Stromal cell of bone marrow (primary cell): ENCODE data around the gene PARP12.
A peak's percentile ranks its signal among the peaks of the same experiment; 100 is the strongest.

Experiments used
- DNase-seq: peaks from one replicate; pipeline ENCODE4 v3.0.0-alpha.2; 2012; ENCODE audit warnings: low read depth

The PARP12 gene

DNA sequence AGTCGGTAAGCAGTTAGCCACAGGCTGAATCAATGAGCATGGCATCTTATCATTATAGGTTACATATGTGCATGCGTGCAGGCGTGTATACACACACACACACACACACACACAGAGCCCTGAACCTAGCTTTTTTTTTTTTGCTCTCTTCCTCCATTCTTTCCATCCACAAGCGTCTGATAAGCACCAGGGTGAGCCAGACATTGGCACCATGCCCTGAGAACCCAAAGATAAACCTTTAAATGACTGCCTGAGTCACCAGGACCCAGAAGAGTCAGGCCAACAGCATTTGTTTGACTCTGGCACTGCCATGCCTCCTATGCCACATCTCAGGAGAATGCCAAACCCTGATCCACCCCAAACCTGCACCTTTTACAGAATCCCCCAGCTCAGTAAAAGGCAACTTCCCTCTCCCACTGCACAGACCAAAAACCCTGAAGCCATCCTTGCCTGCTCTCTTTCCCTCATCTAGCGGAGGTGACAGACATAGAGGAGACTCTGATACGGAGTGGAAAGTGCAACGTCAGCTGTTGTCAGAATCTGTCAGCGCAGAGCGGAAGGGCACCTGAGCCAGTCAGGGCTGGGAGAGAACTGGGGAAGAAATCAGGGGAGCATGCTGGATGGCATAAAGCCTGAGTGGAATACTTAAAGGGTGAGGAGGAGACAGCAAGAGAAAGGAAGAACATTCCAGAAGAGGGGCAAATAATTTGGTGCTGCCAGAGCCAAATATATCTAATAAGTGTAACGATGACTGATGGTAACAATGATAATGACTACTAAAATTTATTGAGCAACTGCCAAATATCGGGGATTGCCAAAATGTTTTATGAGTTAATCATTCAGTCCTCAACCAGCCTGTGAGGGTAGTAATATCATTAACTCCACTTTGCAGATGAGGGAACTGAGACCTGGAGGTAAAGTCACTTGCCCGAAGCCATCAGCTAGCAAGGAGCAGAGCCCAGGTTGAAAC is 3.2 kb downstream of the PARP12 start:
- DNase-seq, result peak; percentile 75

DNA sequence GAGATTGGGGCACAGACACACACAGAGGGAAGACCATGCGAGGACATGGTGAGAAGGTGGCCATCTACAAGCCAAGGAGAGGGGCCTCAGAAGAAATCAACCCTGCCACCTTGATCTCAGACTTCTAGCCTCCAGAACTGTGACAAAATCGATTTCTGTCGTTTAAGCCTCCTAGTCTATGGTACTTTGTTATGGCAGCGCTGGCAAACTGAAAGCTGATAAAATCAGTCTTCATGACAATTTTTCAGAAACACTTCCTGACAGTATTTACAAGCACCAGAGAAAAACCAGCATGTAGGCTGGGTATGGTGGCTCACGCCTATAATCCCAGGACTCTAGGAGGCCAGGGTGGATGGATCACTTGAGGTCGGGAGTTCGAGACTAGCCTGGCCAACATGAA is 4.2 kb downstream of the PARP12 start:
- no peak for DNase-seq

DNA sequence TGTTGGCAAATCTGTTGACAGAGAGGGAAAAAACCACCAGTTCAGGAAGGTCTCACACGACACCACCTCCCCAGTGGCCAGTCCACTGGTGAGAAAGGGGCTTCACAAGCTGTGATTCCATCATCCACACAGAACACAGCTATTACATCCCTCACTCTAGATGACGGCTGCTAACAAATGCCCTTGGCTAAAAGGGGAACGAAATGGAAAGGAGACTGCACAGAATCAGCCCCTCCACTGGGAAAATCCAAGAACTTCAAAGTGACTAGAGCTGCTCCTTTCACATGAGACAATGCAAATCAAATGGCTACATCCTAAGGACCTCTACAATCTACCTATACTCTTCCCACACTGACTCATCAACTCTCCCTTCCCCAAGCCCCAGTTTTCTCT is 5.6 kb downstream of the PARP12 start:
- no peak for DNase-seq

DNA sequence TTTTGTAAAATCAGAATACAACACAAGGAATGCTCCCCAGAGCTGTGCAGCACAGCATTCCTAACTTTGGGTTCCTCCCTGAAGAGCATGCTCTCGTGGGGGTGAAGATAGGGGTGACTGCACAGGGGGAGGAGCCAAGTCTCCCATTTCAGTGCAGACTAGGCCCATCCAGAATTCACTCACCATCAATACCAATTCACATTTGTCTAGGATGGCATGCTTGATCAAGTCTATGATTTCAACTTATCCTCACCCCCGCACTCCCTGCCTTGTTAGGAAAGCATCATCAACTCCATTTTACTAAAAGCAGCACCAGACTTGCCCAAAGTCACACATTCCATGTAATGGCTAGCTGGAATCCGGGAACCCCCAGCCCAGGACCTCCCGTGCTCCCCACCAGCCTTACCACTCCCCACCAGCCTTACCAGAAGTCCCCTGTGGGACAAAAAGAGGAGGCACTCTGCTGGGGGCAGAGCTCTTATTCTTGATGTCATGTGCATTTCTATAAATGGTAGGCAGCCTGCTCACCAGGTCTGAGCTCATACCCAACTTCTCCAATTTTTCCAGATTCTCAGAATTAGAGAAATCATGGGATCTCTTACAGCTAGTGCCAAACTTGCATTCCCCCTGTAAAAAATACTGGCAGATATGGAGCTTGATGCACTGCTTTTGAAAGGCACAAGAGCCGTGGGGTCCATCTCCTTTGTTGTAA is 6.2 kb downstream of the PARP12 start:
- DNase-seq, result no peak

DNA sequence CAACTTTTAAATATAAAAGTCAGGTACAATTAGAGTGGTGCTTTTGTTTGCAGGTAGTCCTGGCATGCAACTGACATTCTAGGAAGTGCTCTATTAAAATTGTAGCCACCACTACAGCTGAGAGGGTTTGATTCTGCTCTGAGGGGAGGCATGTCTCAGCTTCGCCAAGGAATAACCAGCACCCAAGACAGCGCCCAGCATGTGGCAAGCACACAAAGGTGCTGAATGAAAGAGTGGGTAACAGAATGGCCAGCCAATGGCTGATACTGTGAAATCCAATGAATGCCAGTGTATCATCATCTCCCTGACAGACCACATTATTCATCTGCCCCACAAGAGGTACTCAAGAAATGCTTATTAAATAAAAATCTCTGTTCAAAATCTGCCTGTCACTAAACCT is 6.9 kb downstream of the PARP12 start:
- no peak for DNase-seq

DNA sequence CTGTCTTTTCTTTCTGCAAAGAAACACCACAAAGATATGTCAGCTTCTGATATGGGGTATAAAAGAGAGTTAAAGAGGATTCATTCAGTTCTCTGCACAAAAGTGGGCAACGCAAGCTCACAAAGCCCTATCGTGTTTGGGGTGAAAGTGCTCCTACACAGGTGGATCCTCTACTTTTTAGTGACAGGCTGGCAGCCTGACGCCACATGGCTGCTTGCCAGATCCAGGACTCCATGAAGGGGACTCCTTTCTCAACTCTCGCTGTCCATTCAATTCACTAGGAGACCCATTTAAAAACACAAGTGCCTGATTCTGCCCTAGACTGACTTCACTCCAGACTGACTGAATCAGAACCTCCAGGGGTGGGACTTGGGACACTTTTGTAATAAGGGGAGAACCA is 8.0 kb downstream of the PARP12 start:
- DNase-seq, result no peak

DNA sequence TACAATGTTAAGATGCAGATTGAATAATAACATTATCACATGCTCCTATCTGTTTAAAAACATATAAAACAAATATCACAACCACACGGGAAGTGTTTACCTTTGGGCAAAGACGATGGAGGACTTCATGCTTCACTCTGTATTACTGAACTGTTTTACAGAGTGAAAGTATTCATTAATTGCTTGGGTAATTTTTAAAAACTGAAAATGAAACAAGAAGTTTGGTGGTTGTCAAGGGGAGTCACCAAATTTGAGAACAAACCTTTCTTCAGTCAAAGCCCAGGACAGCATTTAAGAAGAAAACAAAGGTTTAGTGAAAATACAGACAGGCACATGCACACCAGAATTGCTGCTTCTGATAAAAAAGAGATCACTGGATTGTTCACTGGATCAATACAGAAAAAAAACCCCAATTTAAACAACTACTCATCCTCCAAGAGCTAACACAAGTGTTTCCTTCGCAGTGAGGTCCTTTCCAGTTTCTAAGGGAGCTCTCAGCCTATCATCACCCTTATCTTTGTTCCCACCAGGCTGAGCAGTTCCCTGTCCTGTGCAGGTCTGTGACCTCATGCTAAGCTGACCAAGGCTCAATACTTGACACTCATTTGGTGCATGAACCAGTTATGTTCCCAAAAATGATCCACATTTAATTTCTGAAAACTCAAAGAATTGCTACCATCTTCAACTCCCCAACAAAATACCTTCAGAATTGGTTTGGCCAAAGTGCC is 8.8 kb downstream of the PARP12 start:
- no peak for DNase-seq

DNA sequence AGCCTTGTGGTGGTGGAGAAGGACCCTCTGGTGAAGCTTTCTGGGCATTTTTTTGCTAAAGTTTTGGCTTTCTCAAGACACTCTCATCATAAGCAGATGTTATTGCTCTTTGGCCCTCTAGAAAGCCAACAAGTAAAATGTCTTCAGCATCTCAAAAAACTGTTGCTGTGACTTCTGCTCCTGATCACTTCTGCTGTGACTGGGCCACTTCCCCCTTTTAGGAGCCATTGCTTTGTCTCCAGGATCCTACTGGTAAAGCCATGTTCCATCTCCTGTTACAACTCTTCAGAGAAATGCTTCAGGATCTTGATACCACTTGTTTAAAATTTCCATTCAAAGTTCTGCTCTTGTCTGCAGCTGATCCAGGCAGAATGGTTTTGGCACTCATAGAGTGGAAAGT is 10.9 kb downstream of the PARP12 start:
- no peak for DNase-seq

DNA sequence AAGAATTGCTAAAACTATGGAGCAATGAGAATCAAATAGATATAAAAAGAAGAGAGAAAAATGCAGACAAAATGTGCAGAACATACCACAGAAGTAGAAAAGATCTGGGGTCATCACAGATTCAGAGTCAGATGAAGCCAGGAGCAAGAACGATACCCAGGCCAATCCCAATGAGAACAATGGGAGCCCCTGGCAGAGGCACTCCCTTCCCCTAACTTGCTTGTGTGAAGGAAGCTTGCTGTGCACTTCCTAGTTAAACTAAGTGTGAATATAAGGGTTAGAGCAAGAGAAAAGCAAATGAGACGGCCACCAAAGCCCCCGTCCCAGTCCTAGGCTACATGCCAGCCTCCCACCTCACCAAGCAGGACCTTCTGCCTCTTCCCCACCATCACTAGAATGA is 12.7 kb downstream of the PARP12 start:
- DNase-seq, result no peak

DNA sequence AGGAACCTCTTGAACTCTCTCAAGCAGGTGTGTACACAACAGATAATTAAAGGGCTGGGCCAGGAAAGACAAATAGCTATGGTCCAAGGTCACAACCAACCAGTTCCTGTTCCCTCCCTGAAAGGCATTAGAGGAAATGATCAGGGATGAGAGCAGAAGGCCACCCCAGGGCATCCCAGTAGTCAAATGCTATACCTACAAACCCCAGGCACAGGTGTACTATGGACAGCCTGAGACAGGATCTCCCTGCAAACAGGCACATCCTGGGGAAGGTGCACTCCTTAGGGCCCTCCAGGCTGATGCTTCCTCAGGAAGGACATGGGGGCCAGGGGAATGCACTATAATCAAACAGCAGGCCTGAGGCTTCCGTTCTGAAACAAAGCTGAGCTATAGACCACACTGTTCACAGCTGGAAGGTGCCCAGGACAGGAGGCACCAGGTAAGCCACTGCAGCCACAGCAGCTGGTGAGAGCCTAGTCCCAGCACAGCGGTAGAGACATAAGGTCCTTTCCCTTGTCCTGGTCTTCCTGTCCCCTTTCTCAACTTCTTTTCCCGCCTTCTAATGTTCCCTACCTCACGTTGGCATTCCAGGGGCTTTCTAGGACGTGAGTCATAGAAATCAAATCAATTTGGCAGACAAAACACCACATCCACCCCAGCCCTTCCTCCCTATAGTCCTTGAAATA is 13.3 kb downstream of the PARP12 start:
- DNase-seq, result no peak

DNA sequence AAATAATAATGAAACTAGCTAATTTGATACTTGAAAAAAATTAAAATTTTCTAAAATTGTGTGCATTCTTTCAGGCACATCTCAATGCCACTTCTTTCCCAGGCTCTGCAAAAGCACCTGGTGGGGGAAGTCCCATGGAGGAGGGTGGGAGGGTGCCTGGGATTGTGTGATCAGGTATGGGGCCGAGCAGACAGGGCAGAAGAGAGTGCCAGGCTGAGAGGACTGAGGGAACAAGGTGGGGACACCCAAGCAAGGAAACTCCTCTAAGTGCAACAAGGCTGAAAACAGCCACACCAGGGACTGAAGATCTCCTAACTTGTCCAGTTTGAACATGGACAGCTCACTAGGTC is 13.8 kb downstream of the PARP12 start:
- no peak for DNase-seq

DNA sequence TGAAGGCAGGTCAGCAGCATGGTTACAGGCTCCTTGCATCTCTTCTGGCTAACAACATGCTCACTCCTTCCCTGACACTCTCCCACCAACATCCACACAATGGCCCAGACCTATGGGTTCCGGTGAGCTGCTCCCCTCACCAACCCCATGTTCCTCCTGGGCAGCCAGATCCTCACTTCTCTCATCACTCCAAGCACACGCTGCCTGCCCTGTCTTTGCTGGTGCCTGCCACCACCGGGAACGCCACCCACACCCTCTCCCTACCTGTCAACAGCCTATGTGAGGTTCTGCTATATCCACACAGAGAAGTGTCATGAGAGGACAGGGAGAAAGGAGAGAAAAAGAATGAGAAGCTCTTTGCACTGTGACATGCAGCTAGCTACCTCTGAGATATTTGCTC is 14.6 kb downstream of the PARP12 start:
- no peak for DNase-seq

DNA sequence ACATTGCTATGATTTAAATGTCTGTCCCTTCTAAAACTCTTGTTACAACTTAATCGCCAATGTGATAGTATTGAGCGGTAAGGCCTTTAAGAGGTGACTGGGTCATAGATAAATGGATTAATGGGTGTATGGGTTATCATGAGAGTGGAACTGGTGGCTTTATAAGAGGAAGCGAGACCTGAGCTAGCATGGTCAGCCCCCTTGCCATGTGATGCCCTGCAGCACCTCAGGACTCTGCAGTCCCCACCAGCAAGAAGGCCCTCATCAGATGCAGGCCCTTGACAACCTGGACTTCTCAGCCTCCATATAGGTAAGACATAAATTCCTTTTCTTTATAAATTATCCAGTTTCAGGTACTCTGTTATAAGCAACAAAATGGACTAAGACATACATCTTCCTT is 15.6 kb downstream of the PARP12 start:
- DNase-seq, result no peak

DNA sequence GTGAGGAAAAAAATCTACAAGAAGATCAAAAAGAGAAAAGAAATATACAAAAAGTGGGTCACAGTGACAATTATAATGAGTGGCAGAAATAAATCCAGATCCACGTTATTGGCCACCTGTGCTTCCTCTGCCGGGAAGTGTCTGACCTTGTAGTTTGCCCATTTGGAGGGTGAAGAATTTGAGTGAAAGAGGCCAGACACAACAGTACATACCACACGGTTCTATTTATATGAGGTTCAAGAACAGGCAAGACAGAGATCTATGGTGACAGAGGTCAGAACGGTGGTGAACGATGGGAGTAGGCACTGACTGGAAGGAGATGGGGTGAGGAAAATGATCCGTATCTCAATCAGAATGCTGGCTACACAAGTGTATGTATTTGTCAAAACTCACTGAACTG is 17.1 kb downstream of the PARP12 start:
- DNase-seq, result no peak

DNA sequence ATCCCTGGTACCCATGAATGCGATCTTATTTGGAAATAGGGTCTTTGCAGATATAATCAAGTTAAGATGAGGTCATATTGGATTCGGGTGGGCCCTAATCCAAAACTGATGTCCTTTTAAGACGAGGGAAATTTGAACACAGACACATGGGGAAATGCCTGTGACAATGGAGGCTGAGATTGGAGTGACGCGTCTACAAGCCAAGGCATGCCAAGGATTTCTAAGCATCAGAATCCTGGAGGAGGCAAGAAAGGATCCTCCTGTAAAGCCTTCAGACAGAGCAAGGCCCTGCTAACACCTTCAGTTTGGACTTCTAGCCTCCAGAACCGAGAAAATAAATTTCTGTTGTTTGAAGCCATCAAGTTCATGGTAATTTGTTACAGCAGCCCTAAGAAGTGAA is 18.5 kb downstream of the PARP12 start:
- no peak for DNase-seq

DNA sequence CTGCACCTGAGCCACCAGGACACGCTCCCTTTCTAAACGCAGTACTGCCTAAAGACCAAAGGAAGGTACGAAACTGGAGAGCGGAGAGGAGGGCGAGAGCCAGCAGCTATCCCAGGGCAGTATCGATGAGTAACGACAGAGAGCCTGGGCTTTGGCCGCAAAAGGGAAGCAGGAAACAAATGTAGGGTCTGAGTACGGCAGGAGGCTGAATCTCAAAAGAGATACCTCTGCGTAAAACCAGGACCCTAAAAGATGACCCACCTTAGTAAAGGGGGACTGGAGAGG is 20.4 kb downstream of the PARP12 start:
- no peak for DNase-seq

DNA sequence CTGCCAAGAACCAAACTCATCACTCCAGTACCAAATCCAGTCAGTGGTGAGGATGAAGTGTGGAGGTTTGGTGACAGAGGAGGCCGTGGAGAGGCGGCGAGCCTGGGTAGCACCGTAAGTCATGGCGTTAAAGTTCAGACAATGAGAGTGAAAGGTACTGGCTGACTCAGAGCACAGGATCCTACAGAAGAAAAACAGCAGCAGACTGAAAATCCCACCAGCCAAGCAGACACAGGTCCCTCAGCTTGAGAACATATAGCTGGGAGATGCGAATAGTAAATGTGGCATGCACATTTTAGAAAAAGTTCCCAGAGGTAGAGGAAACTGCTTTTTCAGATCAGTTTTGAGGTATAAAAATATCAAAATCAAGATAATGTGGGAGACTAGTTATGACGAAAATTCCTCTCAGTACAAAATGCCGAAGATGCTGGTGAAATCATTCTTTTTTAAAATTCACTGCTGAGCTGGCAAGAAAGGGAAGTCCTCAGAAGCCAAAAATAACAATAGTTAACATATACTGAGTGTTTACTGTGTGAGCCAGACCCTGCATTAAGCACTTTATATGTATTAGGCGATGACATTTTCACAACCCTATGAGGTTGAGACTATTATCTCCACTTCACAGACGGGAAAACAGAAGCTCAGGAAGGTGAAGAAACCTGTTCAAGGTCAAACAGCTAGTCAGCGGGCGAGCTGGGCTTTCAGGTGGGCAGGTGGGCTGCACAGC is 20.9 kb downstream of the PARP12 start:
- DNase-seq, result no peak

DNA sequence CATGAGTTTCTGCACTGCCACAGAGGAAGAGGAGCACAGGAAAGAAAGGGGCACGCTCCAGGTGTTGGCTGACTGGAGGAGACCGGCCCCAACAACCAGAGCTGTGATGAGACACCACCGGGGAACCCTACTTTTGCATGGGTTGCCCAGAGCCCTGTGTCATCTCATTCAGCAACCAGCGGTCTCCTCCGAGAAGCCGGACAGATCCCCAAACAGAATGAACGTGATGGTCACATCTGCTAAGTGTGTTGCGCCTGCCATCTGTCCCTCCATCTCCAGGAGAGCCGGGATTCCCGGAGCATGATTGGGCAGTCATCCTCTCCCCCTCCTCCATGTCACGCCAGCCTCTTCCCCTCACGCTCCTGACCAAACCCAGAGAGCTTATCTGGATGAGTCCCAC is 22.9 kb downstream of the PARP12 start:
- no peak for DNase-seq

DNA sequence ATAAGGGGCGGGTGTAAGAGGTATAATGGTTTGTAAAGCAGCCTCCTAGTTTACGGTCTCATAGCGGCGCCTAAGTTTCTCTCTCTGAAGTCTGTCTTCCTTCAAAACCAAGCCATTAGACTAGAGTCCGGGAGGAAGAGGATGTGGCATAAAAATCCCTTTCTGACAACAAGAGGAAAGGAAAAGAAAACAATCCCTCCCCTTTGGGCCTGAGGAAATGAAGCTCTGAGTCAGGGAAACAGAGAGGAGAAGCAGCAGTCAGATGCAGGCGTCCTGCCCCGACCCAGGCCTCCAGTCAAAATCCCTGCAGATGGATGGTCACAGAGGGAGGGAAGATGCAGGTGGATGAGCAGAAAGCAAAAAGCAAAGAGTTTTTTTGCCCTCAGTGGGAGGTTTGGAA is 23.7 kb downstream of the PARP12 start:
- no peak for DNase-seq

DNA sequence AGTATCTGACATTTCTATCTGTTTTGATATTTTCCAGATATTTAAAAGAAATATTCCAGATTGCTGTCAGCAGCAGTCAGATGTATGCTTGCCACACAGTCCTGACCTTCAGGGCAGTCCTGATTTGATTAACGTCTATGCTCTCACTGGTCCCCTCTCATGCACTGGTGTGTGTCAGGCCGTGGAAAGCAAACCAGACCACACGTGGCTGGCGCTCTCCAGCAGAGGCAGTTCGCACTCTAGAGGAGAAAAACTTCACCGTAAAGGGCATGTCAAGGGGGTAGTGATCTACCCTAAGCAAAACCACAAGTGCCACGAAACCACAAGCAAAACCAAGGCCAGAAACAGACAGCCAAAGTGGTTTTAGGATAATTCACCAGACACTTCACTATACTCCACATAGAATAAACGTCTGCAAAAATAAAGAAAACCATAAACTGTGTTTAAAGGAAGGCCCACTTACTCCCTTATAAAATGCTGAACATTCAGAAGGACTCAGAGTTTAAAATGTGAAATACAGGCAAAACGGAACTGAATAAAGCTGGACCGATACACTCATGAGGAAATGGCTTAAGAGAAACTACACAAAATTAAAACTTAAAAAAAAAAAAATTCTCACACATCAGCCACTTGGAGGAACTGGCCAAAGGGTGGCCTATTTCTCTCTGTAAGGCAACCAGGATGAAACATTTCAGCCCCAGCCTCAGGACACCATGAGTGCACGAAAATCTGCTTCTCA is 26.4 kb downstream of the PARP12 start:
- no peak for DNase-seq
